Stomach (tissue), 4 donors: ENCODE measurements around the gene TRPC5OS.

Experiments used
- CTCF ChIP-seq, 7 experiments: fragments of 450-650 bp in 4 of 7; fragments of 200-600 bp in 3 of 7; sonication (generic) in 3 of 7; IDR thresholded peaks; one replicate each; pipeline ENCODE4 v1.5.1; 2016 to 2019; ENCODE audit warnings: antibody characterized with exemption in 7 of 7, control low read depth in 2 of 7, mild to moderate bottlenecking in 1 of 7
- EP300 ChIP-seq: sonication (generic); formaldehyde crosslinking; IDR thresholded peaks from one replicate; pipeline ENCODE4 v1.6.1; 2017; ENCODE audit warnings: antibody characterized with exemption
- POLR2A ChIP-seq, 4 donors: fragments of 450-650 bp; IDR thresholded peaks; one replicate each; pipeline ENCODE4 v1.6.1; 2016; ENCODE audit warnings: antibody characterized with exemption in 4 of 4, control low read depth in 2 of 4, mild to moderate bottlenecking in 1 of 4, moderate library complexity in 1 of 4
- POLR2AphosphoS5 ChIP-seq, 3 donors: sonication (generic); formaldehyde crosslinking; IDR thresholded peaks; one replicate each; pipeline ENCODE4 v1.6.1; 2016; ENCODE audit warnings: antibody characterized with exemption in 3 of 3

GRCh38 chrX:111850975-111851374 lies 25.0 kb upstream of the TRPC5OS start:
- TF ChIP-seq CTCF (IDR thresholded peaks at IDR 0.05) (no peak), POLR2A (IDR thresholded peaks at IDR 0.05) (no peak), EP300 (no peak), POLR2AphosphoS5 (IDR thresholded peaks at IDR 0.05) (no peak)
